Activated CD4-positive, alpha-beta memory T cell treated with anti-CD3 and anti-CD28 coated beads for 36 hours (primary cell): ENCODE results near the gene SERGEF. TPM values are rescaled to one million over a fixed set of nuclear protein-coding genes. Genes with fewer than 3 reads are reported as not detected.

Experiments
- CTCF ChIA-PET: fragments of 350-600 bp; sonication (Branson Sonifier 250); formaldehyde crosslinking; loops from one replicate; lab custom pipeline; 2021; ENCODE audit warnings: antibody characterized with exemption, inconsistent platforms; lab: Charles Lee
- POLR2A ChIA-PET: fragments of 350-600 bp; sonication (Branson Sonifier 250); formaldehyde crosslinking; loops from one replicate; lab custom pipeline; 2021; ENCODE audit warnings: antibody characterized with exemption; lab: Charles Lee
- DNase-seq: peaks from one replicate; pipeline ENCODE4 v3.0.0-alpha.2; 2020
- H3K27ac Mint-ChIP-seq: one replicate; pipeline ENCODE4 v1.8.0; 2021; ENCODE audit warnings: mixed read lengths
- H3K27me3 Mint-ChIP-seq: one replicate; pipeline ENCODE4 v1.8.0; 2021; ENCODE audit warnings: mixed read lengths
- H3K36me3 Mint-ChIP-seq: one replicate; pipeline ENCODE4 v1.8.0; 2021; ENCODE audit warnings: mixed read lengths
- H3K4me1 Mint-ChIP-seq: one replicate; pipeline ENCODE4 v1.8.0; 2021; ENCODE audit warnings: low read depth, mixed read lengths
- H3K4me3 Mint-ChIP-seq: one replicate; pipeline ENCODE4 v1.8.0; 2021; ENCODE audit warnings: mild to moderate bottlenecking, mixed read lengths
- H3K9me3 Mint-ChIP-seq: one replicate; pipeline ENCODE4 v1.8.0; 2021; ENCODE audit warnings: mixed read lengths
- intact Hi-C: fragments of 100-400 bp; cut with micrococcal nuclease; formaldehyde crosslinking; loops from one replicate; pipeline ENCODE4 v1.15.1; 2023
- total RNA-seq, 2 experiments: library from RNA; stranded (reverse); gene quantifications; one replicate each; pipeline ENCODE4 v1.2.3, GENCODE V29; 2021

The SERGEF gene
- total RNA-seq, 2 experiments from 2014 or later: 42.7 to 44.2 TPM

GRCh38 chr11:17950644-17951043 lies 62.2 kb downstream of the SERGEF start:
- no peak for DNase-seq
- Mint-ChIP-seq H3K27ac (no peak overlapping the region), H3K4me3 (no peak overlapping the region), H3K27me3 (no peaks in the 10 kb centered on the region), H3K36me3 (peaks cover 69% of the 10 kb centered on the region), H3K9me3 (no peaks in the 10 kb centered on the region), H3K4me1 (no peaks in the 10 kb centered on the region)
- CTCF ChIA-PET: no interaction called here
- POLR2A ChIA-PET: no interaction called here
- intact Hi-C loops: no loop called here

DNA sequence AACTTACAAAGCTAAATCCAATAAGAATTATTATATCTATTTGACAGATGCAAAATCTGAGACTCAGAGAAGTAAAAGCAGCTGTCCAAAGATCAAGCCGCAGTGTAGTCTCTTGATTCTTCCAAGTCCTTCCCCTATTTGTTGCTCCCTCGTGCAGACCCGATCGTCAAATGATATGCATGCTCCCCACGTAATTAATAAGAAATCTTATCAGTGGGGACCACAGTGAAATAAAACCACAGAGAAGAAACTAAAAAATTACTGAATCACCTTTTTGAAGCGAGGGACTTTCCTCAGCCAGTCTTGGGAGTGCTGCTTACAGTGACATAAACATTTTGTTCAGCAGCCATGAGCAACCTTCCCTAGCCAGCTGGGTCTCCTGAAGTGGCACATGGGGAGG lies 64.6 kb downstream of the SERGEF start:
- no peak for DNase-seq
- ChIA-PET CTCF (no interaction called here), POLR2A (no interaction called here)
- intact Hi-C loops: no loop called here
- H3K27ac Mint-ChIP-seq: no peak overlapping the region
- H3K27me3 Mint-ChIP-seq: no peaks in the 10 kb centered on the region
- peaks cover 14% of the 10 kb centered on the region for H3K9me3 Mint-ChIP-seq
- H3K4me3 Mint-ChIP-seq: no peak overlapping the region
- H3K36me3 Mint-ChIP-seq: peaks cover 74% of the 10 kb centered on the region
- H3K4me1 Mint-ChIP-seq: no peaks in the 10 kb centered on the region

- H3K27ac Mint-ChIP-seq: no peak overlapping the region
- H3K36me3 Mint-ChIP-seq: peaks cover 27% of the 10 kb centered on the region
- no peak for DNase-seq
- intact Hi-C loops: no loop called here
- no peaks in the 10 kb centered on the region for H3K27me3 Mint-ChIP-seq
- H3K4me1 Mint-ChIP-seq: no peaks in the 10 kb centered on the region
- H3K4me3 Mint-ChIP-seq: no peak overlapping the region
- POLR2A ChIA-PET: no interaction called here
- CTCF ChIA-PET: no interaction called here
- peaks cover 10% of the 10 kb centered on the region for H3K9me3 Mint-ChIP-seq
These were observed 73.3 kb downstream of the SERGEF start for GRCh38 chr11:17939542-17939941.

DNA sequence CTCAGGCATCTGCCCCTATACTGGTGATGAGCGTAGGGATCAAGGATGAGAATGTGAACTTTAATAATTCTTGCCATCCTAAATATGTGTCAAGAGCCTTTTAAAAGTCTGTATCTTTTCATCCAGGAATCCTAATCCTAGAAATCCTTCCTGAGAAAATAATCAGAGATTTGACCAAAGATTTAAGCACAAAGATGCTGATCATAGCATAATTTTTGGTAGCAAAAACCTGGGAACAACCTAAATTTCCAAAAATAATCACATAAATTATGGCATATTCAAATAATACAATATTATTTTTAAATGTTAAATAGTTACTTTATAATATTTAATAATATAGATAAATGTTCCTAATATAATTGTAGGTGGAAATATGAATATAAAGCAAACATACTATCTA lies 76.1 kb downstream of the SERGEF start:
- ChIA-PET CTCF (no interaction called here), POLR2A (no interaction called here)
- no peak for DNase-seq
- no peaks in the 10 kb centered on the region for H3K4me1 Mint-ChIP-seq
- intact Hi-C loops: no loop called here
- no peak overlapping the region for H3K27ac Mint-ChIP-seq
- peaks cover 35% of the 10 kb centered on the region for H3K36me3 Mint-ChIP-seq
- H3K4me3 Mint-ChIP-seq: no peak overlapping the region
- H3K9me3 Mint-ChIP-seq: peaks cover 3% of the 10 kb centered on the region
- no peaks in the 10 kb centered on the region for H3K27me3 Mint-ChIP-seq

DNA sequence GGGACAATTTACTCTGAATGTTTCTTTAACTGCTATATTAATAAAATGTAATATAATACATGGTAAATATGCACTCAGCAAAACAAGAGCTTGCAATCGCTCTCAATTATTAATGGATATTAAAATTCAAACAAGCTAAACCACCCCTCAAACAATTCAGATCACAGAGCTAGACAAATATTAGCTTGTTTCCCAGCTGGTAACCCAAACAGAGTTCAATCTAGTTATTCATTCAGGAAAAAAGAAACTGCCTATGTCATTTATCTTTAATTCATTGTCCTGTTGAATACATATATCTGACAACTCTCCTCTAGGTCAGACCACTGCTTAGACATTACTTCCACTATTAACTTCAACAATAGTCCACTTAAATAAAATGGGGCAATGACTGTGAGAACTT lies 78.7 kb downstream of the SERGEF start:
- no peak for DNase-seq
- Mint-ChIP-seq H3K4me1 (no peaks in the 10 kb centered on the region), H3K27me3 (no peaks in the 10 kb centered on the region), H3K9me3 (peaks cover 3% of the 10 kb centered on the region), H3K4me3 (no peak overlapping the region), H3K27ac (no peak overlapping the region), H3K36me3 (peaks cover 35% of the 10 kb centered on the region)
- ChIA-PET CTCF (interaction anchor here (0.6 kb wide), 1 partner anchor 205 kb away, joined by 3 read pairs; no protein-coding TSS in a partner anchor), POLR2A (no interaction called here)
- intact Hi-C loops: no loop called here

GRCh38 chr11:17933708-17934107 lies 79.1 kb downstream of the SERGEF start:
- no peak overlapping the region for H3K4me3 Mint-ChIP-seq
- peaks cover 3% of the 10 kb centered on the region for H3K9me3 Mint-ChIP-seq
- DNase-seq: no peak
- ChIA-PET CTCF (interaction anchor here (0.6 kb wide), 1 partner anchor 204 kb away, joined by 3 read pairs; no protein-coding TSS in a partner anchor), POLR2A (no interaction called here)
- no peaks in the 10 kb centered on the region for H3K4me1 Mint-ChIP-seq
- intact Hi-C loops: no loop called here
- H3K27me3 Mint-ChIP-seq: no peaks in the 10 kb centered on the region
- peaks cover 35% of the 10 kb centered on the region for H3K36me3 Mint-ChIP-seq
- no peak overlapping the region for H3K27ac Mint-ChIP-seq

DNA sequence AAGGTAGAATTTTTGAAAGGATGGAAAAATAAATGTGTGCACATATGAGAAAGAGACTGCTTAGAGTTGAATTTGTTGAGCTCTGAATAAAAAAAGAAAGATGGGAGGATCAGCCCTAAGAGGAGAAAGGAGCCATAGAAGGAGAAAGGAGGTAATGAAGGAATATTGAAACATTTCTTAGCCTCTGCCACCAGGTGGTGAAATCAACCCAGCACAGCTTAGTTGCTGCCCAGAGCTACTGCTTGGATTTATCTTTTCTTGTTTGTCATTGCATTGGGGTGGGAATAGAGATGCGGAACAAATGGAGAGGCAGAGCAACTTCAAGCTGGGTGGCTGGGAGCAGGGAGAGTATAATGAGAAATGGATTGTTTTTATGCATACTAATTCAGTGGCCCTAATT lies 80.4 kb downstream of the SERGEF start:
- Mint-ChIP-seq H3K4me3 (no peak overlapping the region), H3K9me3 (peaks cover 3% of the 10 kb centered on the region), H3K36me3 (peaks cover 36% of the 10 kb centered on the region), H3K4me1 (no peaks in the 10 kb centered on the region), H3K27me3 (no peaks in the 10 kb centered on the region), H3K27ac (no peak overlapping the region)
- no peak for DNase-seq
- intact Hi-C loops: no loop called here
- ChIA-PET CTCF (interaction anchor here (1.0 kb wide), 1 partner anchor 58 kb away, joined by 3 read pairs; no protein-coding TSS in a partner anchor), POLR2A (no interaction called here)

DNA sequence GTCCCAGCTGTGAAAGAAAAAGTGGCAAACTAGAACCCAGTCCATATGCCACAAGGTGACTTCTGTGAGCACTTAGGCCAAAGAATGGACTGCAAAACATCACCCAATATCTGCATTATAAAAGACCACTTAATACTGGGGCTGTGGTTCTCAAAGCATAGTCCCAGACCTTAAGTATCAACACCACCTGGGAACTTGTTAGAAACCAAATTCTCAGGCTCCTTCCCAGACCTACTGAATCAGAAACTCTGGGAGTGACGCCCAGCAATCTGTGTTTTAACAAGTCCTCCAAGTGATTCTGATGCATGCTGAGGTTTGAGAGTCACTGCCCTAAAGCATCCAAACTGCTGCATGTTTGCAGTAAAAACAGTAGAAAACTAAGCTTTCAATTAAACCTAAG lies 81.3 kb downstream of the SERGEF start:
- peaks cover 39% of the 10 kb centered on the region for H3K36me3 Mint-ChIP-seq
- no peak overlapping the region for H3K27ac Mint-ChIP-seq
- no peak for DNase-seq
- CTCF ChIA-PET: no interaction called here
- no peak overlapping the region for H3K4me3 Mint-ChIP-seq
- no peaks in the 10 kb centered on the region for H3K27me3 Mint-ChIP-seq
- intact Hi-C loops: no loop called here
- H3K4me1 Mint-ChIP-seq: no peaks in the 10 kb centered on the region
- POLR2A ChIA-PET: no interaction called here
- H3K9me3 Mint-ChIP-seq: peaks cover 3% of the 10 kb centered on the region

DNA sequence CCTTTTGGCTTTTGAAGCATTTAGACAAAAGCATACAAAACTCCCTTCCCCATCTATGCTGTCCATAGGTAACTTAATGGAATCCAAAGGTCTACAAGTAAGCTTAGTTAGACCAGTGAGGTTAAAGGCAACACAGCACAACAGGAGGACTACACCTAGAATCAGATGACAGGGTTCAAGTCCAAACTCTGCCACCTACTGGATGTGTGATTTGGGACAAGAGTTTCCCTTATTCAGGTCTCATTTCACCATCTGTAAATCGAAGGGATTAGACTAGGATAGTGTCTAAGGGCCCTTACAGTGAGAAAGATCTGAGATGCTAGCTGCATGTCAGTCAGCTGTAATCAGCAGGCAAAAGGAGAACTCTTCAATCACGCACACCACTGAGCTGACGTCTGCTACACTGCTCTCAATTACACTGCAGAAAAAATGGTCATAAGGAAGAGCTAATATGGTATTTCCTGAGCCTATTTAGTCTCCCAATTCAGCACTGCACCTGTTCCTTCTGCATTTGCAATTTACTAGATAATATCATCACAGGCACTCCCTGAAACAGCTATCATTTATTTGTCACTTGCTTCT lies 82.2 kb downstream of the SERGEF start:
- Mint-ChIP-seq H3K36me3 (peaks cover 37% of the 10 kb centered on the region), H3K27me3 (no peaks in the 10 kb centered on the region), H3K27ac (no peak overlapping the region), H3K9me3 (peaks cover 3% of the 10 kb centered on the region), H3K4me3 (no peak overlapping the region), H3K4me1 (no peaks in the 10 kb centered on the region)
- ChIA-PET CTCF (no interaction called here), POLR2A (no interaction called here)
- intact Hi-C loops: no loop called here
- no peak for DNase-seq

- ChIA-PET CTCF (interaction anchor here (1.0 to 1.4 kb wide), 2 partner anchors 51 to 198 kb away, joined by 3 read pairs; no protein-coding TSS in a partner anchor), POLR2A (no interaction called here)
- no peaks in the 10 kb centered on the region for H3K27me3 Mint-ChIP-seq
- peaks cover 3% of the 10 kb centered on the region for H3K9me3 Mint-ChIP-seq
- no peaks in the 10 kb centered on the region for H3K4me1 Mint-ChIP-seq
- no peak for DNase-seq
- H3K36me3 Mint-ChIP-seq: peaks cover 25% of the 10 kb centered on the region
- no peak overlapping the region for H3K27ac Mint-ChIP-seq
- no peak overlapping the region for H3K4me3 Mint-ChIP-seq
- intact Hi-C loops: no loop called here
These were observed 83.7 kb downstream of the SERGEF start for GRCh38 chr11:17929171-17929570.

DNA sequence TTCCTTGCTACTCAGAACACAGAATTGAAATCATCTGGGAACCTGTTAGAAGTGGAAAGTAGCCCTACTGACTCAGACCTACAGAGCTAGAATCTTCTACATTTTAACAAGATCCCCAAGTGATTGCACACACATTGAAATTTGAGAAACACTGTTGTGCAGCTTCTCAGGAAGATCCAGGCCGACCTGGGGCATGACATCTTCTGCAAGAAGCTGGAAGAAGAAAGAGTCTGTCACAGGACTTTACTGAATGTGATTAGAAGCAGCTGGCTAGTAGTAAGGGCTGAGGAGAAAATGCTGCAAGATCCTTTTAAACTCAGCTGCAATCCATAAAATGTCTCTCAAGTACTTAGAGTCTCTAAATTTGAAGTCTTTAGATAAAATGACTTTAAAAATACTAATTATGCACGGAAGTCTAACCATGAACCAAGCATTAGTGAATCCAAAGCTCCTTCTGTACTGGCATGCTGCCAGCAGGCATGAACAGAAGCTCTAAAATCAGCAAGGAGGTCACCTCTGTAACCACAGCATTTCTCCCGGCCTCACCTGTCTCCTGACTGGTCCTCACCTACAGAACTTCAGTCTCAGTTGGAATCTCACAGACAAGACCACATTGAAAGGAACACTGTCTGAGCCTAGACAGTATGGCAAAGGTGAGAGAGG lies 85.0 kb downstream of the SERGEF start:
- DNase-seq: no peak
- peaks cover 3% of the 10 kb centered on the region for H3K9me3 Mint-ChIP-seq
- no peaks in the 10 kb centered on the region for H3K4me1 Mint-ChIP-seq
- peaks cover 24% of the 10 kb centered on the region for H3K36me3 Mint-ChIP-seq
- intact Hi-C loops: no loop called here
- ChIA-PET POLR2A (no interaction called here), CTCF (interaction anchor here (1.2 to 1.4 kb wide), 2 partner anchors 196 to 310 kb away, joined by 3 read pairs; no protein-coding TSS in a partner anchor)
- H3K27ac Mint-ChIP-seq: no peak overlapping the region
- no peak overlapping the region for H3K4me3 Mint-ChIP-seq
- no peaks in the 10 kb centered on the region for H3K27me3 Mint-ChIP-seq

DNA sequence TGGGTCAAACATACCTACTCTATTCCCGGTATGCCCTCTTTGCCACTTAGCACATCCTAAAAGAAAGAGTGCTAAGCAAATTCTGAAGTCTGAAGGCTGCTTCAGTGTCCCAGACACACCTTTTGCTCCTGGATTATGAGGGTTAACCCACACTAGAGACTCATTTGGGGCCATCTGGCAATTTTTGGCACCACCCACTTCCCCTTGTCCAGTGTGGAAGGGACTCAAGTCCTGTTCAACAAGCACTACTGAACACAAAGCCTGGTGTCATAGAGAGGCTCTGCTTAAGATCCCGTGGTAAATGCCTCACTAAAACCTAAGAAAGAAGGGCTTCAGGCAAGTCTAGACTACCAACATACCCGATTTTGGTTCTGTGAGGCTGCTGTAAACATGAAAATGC lies 85.8 kb downstream of the SERGEF start:
- no peak overlapping the region for H3K27ac Mint-ChIP-seq
- no peaks in the 10 kb centered on the region for H3K4me1 Mint-ChIP-seq
- H3K9me3 Mint-ChIP-seq: no peaks in the 10 kb centered on the region
- H3K36me3 Mint-ChIP-seq: peaks cover 21% of the 10 kb centered on the region
- no peaks in the 10 kb centered on the region for H3K27me3 Mint-ChIP-seq
- no peak for DNase-seq
- intact Hi-C loops: no loop called here
- H3K4me3 Mint-ChIP-seq: no peak overlapping the region
- CTCF ChIA-PET: no interaction called here
- POLR2A ChIA-PET: no interaction called here

DNA sequence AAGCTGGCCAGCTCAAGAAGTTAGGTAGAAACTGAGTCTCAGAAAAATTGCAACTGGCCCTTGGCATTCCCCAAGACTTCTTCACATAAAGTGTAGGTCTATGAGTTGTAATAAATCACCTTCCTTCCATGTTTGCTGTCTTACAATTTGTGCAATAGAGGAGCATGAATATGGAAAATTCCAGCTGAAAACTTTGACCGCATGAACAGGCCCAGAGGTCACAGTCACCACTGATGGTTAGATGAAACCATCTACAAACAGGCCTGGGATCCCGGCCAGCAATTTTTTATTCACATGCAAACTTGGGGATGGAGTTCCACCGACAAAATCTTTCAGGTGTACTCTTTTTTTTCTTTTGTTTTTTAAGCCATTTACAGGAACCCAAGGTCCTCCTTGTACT lies 88.1 kb downstream of the SERGEF start:
- H3K27me3 Mint-ChIP-seq: no peaks in the 10 kb centered on the region
- H3K9me3 Mint-ChIP-seq: no peaks in the 10 kb centered on the region
- CTCF ChIA-PET: interaction anchor here (0.9 kb wide), 1 partner anchor 17 kb away, joined by 3 read pairs; no protein-coding TSS in a partner anchor
- H3K36me3 Mint-ChIP-seq: peaks cover 19% of the 10 kb centered on the region
- POLR2A ChIA-PET: no interaction called here
- intact Hi-C loops: no loop called here
- H3K4me1 Mint-ChIP-seq: no peaks in the 10 kb centered on the region
- H3K4me3 Mint-ChIP-seq: no peak overlapping the region
- DNase-seq: no peak
- no peak overlapping the region for H3K27ac Mint-ChIP-seq
